ENCODE results near the gene SLFN14. TPM values are rescaled to one million over a fixed set of nuclear protein-coding genes. Genes with fewer than 3 reads are reported as not detected.

Gene SLFN14
- polyA plus RNA-seq, 2 of the 4 experiments (the other 2 are of a cell fraction) = not detected

- FAIRE-seq (no peak), DNase-seq (ENCODE audit: low read depth in 1 of 2, low spot score in 1 of 2) (no peak), ATAC-seq (no peak)
- Histone ChIP-seq H3K4me1 (no peaks in the 10 kb centered on the region), H3K4me3 (no peak overlapping the region), H3K4me2 (no peak overlapping the region), H3K9me3 (no peaks in the 10 kb centered on the region), H3K27ac (no peak overlapping the region)
- TF ChIP-seq JUNB (IDR thresholded peaks at IDR 0.05) = no peak
- TF ChIP-seq BHLHE40 (IDR thresholded peaks at IDR 0.05; ENCODE audit: low read depth, low read length) = no peak
- no peak for TF ChIP-seq SMC3 (IDR thresholded peaks at IDR 0.05)
- TF ChIP-seq RCOR1 (IDR thresholded peaks at IDR 0.05; ENCODE audit: low read depth, low read length) = no peak
- TF ChIP-seq MAFK (IDR thresholded peaks at IDR 0.05; ENCODE audit: partially characterized antibody) = peak; percentile 89
- no peak for TF ChIP-seq ZFP36 (IDR thresholded peaks at IDR 0.05; ENCODE audit: borderline replicate concordance, partially characterized antibody)
- no peak for TF ChIP-seq ZC3H11A (IDR thresholded peaks at IDR 0.05)
- ChIA-PET CTCF (interaction anchor here (0.6 to 6.0 kb wide), 9 partner anchors 10 to 241 kb away, joined by 3 to 44 read pairs (median 4); partner anchors contain the start of gene SLFN12L), POLR2A (interaction anchor here (1.5 kb wide), 1 partner anchor 25 kb away, joined by 4 read pairs; the partner anchor contains the start of gene PEX12)
- 51% methylated on average over 4 of the region's 4 CpGs for WGBS (ENCODE audit: missing lambda C conversion rate)
These were observed 7.3 kb downstream of the SLFN14 start for GRCh38 chr17:35553310-35553709.

- ChIA-PET POLR2A (no interaction called here), CTCF (interaction anchor here (0.7 to 4.2 kb wide), 4 partner anchors 10 to 236 kb away, joined by 3 to 36 read pairs (median 6); partner anchors contain the start of gene SLFN12L)
- Histone ChIP-seq H3K4me3 (no peak overlapping the region), H3K4me2 (no peak overlapping the region), H3K27ac (no peak overlapping the region), H3K9me3 (no peaks in the 10 kb centered on the region), H3K4me1 (no peaks in the 10 kb centered on the region)
- no peak for DNase-seq (ENCODE audit: low read depth in 1 of 2, low spot score in 1 of 2)
- WGBS (ENCODE audit: missing lambda C conversion rate) = 37% methylated on average over 1 of the region's 1 CpG
- no peak for FAIRE-seq
- no peak for TF ChIP-seq RARB (CRISPR knock-in tag; IDR thresholded peaks at IDR 0.05)
- TF ChIP-seq HOXA7 (CRISPR knock-in tag; IDR thresholded peaks at IDR 0.05) = no peak
- no peak for TF ChIP-seq CTCF (IDR thresholded peaks at IDR 0.05)
- no peak for TF ChIP-seq ZSCAN20 (CRISPR knock-in tag; IDR thresholded peaks at IDR 0.05)
- TF ChIP-seq, protein P1, sequence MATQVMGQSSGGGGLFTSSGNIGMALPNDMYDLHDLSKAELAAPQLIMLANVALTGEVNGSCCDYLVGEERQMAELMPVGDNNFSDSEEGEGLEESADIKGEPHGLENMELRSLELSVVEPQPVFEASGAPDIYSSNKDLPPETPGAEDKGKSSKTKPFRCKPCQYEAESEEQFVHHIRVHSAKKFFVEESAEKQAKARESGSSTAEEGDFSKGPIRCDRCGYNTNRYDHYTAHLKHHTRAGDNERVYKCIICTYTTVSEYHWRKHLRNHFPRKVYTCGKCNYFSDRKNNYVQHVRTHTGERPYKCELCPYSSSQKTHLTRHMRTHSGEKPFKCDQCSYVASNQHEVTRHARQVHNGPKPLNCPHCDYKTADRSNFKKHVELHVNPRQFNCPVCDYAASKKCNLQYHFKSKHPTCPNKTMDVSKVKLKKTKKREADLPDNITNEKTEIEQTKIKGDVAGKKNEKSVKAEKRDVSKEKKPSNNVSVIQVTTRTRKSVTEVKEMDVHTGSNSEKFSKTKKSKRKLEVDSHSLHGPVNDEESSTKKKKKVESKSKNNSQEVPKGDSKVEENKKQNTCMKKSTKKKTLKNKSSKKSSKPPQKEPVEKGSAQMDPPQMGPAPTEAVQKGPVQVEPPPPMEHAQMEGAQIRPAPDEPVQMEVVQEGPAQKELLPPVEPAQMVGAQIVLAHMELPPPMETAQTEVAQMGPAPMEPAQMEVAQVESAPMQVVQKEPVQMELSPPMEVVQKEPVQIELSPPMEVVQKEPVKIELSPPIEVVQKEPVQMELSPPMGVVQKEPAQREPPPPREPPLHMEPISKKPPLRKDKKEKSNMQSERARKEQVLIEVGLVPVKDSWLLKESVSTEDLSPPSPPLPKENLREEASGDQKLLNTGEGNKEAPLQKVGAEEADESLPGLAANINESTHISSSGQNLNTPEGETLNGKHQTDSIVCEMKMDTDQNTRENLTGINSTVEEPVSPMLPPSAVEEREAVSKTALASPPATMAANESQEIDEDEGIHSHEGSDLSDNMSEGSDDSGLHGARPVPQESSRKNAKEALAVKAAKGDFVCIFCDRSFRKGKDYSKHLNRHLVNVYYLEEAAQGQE (IDR thresholded peaks at IDR 0.05) = no peak
- TF ChIP-seq CEBPB (IDR thresholded peaks at IDR 0.05) = no peak
- no peak for TF ChIP-seq SMC3 (IDR thresholded peaks at IDR 0.05)
- TF ChIP-seq GATA3 (IDR thresholded peaks at IDR 0.05; ENCODE audit: borderline replicate concordance) = no peak
- TF ChIP-seq PBX3 (IDR thresholded peaks at IDR 0.05) = no peak
- no peak for TF ChIP-seq HDAC2 (IDR thresholded peaks at IDR 0.05)
- no peak for TF ChIP-seq NR3C1 (IDR thresholded peaks at IDR 0.05)
- no peak for TF ChIP-seq FOXS1 (CRISPR knock-in tag; IDR thresholded peaks at IDR 0.05)
- no peak for TF ChIP-seq RAD21 (conservative IDR thresholded peaks at IDR 0.05 in 1 of 2, IDR thresholded peaks at IDR 0.05 in 1 of 2)
- no peak for TF ChIP-seq EHF (CRISPR knock-in tag; IDR thresholded peaks at IDR 0.05)
- no peak for TF ChIP-seq HOXB13 (CRISPR knock-in tag; IDR thresholded peaks at IDR 0.05; ENCODE audit: low read depth)
- no peak for TF ChIP-seq EHMT2 (IDR thresholded peaks at IDR 0.05; ENCODE audit: low read depth)
- no peak for TF ChIP-seq CBX2 (IDR thresholded peaks at IDR 0.05; ENCODE audit: borderline replicate concordance, low read depth)
- ATAC-seq = no peak
These were observed 11.6 kb downstream of the SLFN14 start for GRCh38 chr17:35548978-35549377.
